Cardiac septum (tissue), 1 donor: ENCODE data around the gene CCDC77. TPM values are rescaled to one million over a fixed set of nuclear protein-coding genes. Genes with fewer than 3 reads are reported as not detected.

Source experiments
- DNase-seq: peaks from one replicate; pipeline ENCODE4 v3.0.0-alpha.2; 2020; ENCODE audit warnings: low spot score
- intact Hi-C: fragments of 100-400 bp; cut with DNase I; formaldehyde crosslinking; loops from one replicate; pipeline ENCODE4 v1.14.0; 2022
- total RNA-seq: library from RNA; stranded (reverse); fragmentation: NEBNext Ultra II Directional; extraction: Animal tissue kit (Norgen Biotek cat#: 25700); gene quantifications from one replicate; pipeline ENCODE4 v1.2.1, GENCODE V29; 2021
- donor health status: DM: no; HTN: no; CAD: no.

CCDC77 gene
- total RNA-seq, 1 donor from 2014 or later, result 2.2 TPM

- intact Hi-C loops, result no loop called here
- no peak for DNase-seq
Observed at GRCh38 chr12:473863-474577, 72.6 kb downstream of the CCDC77 start.

- DNase-seq, result no peak
- intact Hi-C loops, result no loop called here
Observed at GRCh38 chr12:475286-475685, 73.8 kb downstream of the CCDC77 start.

GRCh38 chr12:479161-479560 is 77.7 kb downstream of the CCDC77 start:
- no peak for DNase-seq
- intact Hi-C loops, result no loop called here

- intact Hi-C loops, result loop anchor here (2.0 kb wide), 1 partner anchor 16 kb away; no protein-coding TSS in a partner anchor
Observed at GRCh38 chr12:480831-481816, 79.7 kb downstream of the CCDC77 start.

GRCh38 chr12:482061-482460 is 80.6 kb downstream of the CCDC77 start:
- intact Hi-C loops, result no loop called here
- no peak for DNase-seq

More at GRCh38 chr12:480831-481816, 79.7 kb downstream of the CCDC77 start:
- DNase-seq, result peak; percentile 90

GRCh38 chr12:484096-484495 is 82.7 kb downstream of the CCDC77 start:
- DNase-seq, result no peak
- intact Hi-C loops, result no loop called here

- DNase-seq, result no peak
- intact Hi-C loops, result no loop called here
Observed at GRCh38 chr12:490260-490659, 88.8 kb downstream of the CCDC77 start.

Other genes starting within 250 kb of the CCDC77 start
- gene SLC6A12, start 187.5 kb upstream of the CCDC77 start, total RNA-seq, result 2.7 TPM
- gene SLC6A13, start 138.8 kb upstream of the CCDC77 start, total RNA-seq, result 6.1 TPM
- gene KDM5A, start 12.3 kb upstream of the CCDC77 start, total RNA-seq, result 35.3 TPM
- 65.3 TPM for gene B4GALNT3, start 58.3 kb downstream of the CCDC77 start, total RNA-seq